Gastrocnemius medialis (tissue), 4 donors: Measurements from ENCODE around the gene MRFAP1.

Experiments
- CTCF ChIP-seq, 5 experiments: fragments of 450-650 bp in 3 of 5; fragments of 200-600 bp in 2 of 5; sonication (generic) in 2 of 5; IDR thresholded peaks in 4 of 5; conservative IDR thresholded peaks in 1 of 5; 1 replicate in 4 of 5; 2 replicates in 1 of 5; pipeline ENCODE4 v1.5.1; 2016 to 2019; ENCODE audit warnings: antibody characterized with exemption in 5 of 5, mild to moderate bottlenecking in 3 of 5, moderate library complexity in 3 of 5
- POLR2A ChIP-seq, 2 donors: fragments of 450-650 bp; IDR thresholded peaks; one replicate each; pipeline ENCODE4 v1.6.1; 2017; ENCODE audit warnings: antibody characterized with exemption in 2 of 2, mild to moderate bottlenecking in 2 of 2, moderate library complexity in 2 of 2

GRCh38 chr4:6606465-6607235 lies 33.8 kb upstream of the MRFAP1 start:
- TF ChIP-seq POLR2A (IDR thresholded peaks at IDR 0.05): no peak
- no peak for TF ChIP-seq CTCF (IDR thresholded peaks at IDR 0.05 in 4 of 5, conservative IDR thresholded peaks at IDR 0.05 in 1 of 5)
